Measurements from ENCODE around the gene AP1S3.
"Not testable (repeated sequence)": the region's sequence is repeated elsewhere in the genome, so short reads cannot be mapped to it uniquely, and the experiment has no call there.

AP1S3 gene

GRCh38 chr2:223805008-223805407, 32.4 kb downstream of the AP1S3 start:
- no peak overlapping the region for H3K4me3 ChIP-seq (ENCODE audit: low read depth, low read length)
- no peak for TF ChIP-seq CTCF (IDR thresholded peaks at IDR 0.05; ENCODE audit: borderline replicate concordance, insufficient read depth, low read depth, low read length)

- TF ChIP-seq CTCF (IDR thresholded peaks at IDR 0.05; ENCODE audit: borderline replicate concordance, insufficient read depth, low read depth, low read length), result no peak
- no peak overlapping the region for H3K4me3 ChIP-seq (ENCODE audit: low read depth, low read length)
Measured at GRCh38 chr2:223801736-223802135, 35.6 kb downstream of the AP1S3 start.

GRCh38 chr2:223800908-223801307, 36.5 kb downstream of the AP1S3 start:
- no peak for TF ChIP-seq CTCF (IDR thresholded peaks at IDR 0.05; ENCODE audit: borderline replicate concordance, insufficient read depth, low read depth, low read length)
- no peak overlapping the region for H3K4me3 ChIP-seq (ENCODE audit: low read depth, low read length)

- peak; percentile 23; the same call in 1 of the 2 replicates for TF ChIP-seq CTCF (IDR thresholded peaks at IDR 0.05; ENCODE audit: borderline replicate concordance, insufficient read depth, low read depth, low read length)
Measured at GRCh38 chr2:223797811-223798721, 39.3 kb downstream of the AP1S3 start.

GRCh38 chr2:223797037-223797436, 40.3 kb downstream of the AP1S3 start:
- no peak for TF ChIP-seq CTCF (IDR thresholded peaks at IDR 0.05; ENCODE audit: borderline replicate concordance, insufficient read depth, low read depth, low read length)
- no peak overlapping the region for H3K4me3 ChIP-seq (ENCODE audit: low read depth, low read length)

More at GRCh38 chr2:223797811-223798721, 39.3 kb downstream of the AP1S3 start:
- no peak overlapping the region for H3K4me3 ChIP-seq (ENCODE audit: low read depth, low read length)

- TF ChIP-seq CTCF (IDR thresholded peaks at IDR 0.05; ENCODE audit: borderline replicate concordance, insufficient read depth, low read depth, low read length), result no peak
- no peak overlapping the region for H3K4me3 ChIP-seq (ENCODE audit: low read depth, low read length)
Measured at GRCh38 chr2:223789423-223789822, 48.0 kb downstream of the AP1S3 start.

GRCh38 chr2:223788826-223789225, 48.6 kb downstream of the AP1S3 start:
- H3K4me3 ChIP-seq (ENCODE audit: low read depth, low read length), result no peak overlapping the region
- TF ChIP-seq CTCF (IDR thresholded peaks at IDR 0.05; ENCODE audit: borderline replicate concordance, insufficient read depth, low read depth, low read length), result no peak

- not testable (repeated sequence) for H3K4me3 ChIP-seq (ENCODE audit: low read depth, low read length)
Measured at GRCh38 chr2:223788106-223788505, 49.3 kb downstream of the AP1S3 start.
